Gastroesophageal sphincter (tissue), 3 donors: ENCODE data around the gene SPAG16.

ENCODE experiments used
- POLR2A ChIP-seq, 2 donors: fragments of 450-650 bp; IDR thresholded peaks; one replicate each; pipeline ENCODE4 v1.6.1; 2017; ENCODE audit warnings: antibody characterized with exemption in 2 of 2, mild to moderate bottlenecking in 2 of 2, moderate library complexity in 1 of 2
- TF ChIP-seq, protein P1 (sequence below), 4 experiments: fragments of 200-600 bp in 2 of 4; fragments of 450-650 bp in 2 of 4; sonication (generic) in 1 of 4; IDR thresholded peaks; one replicate each; pipeline ENCODE4 v1.5.1; 2017 to 2019; ENCODE audit warnings: antibody characterized with exemption in 4 of 4, mild to moderate bottlenecking in 2 of 4, moderate library complexity in 2 of 4

DNA sequence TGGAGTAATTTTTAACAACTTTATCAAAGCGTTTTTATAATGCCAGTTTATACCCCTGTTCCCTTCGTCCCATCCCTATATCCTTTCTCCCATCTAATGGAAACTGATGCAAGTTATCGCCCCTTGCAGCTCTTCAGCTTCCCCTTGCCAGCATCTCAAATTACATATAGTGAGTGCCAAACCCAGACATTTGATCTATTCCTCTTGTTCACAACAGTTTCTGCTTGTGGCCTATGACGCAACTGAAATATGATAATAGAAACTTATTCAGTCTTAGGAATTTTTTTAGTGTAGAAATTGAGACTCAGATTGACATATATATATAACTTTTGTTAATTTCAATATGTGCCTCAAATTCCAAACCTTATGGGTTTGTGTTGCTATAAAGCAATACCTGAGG lies 564.4 kb downstream of the SPAG16 start:
- TF ChIP-seq, protein P1, sequence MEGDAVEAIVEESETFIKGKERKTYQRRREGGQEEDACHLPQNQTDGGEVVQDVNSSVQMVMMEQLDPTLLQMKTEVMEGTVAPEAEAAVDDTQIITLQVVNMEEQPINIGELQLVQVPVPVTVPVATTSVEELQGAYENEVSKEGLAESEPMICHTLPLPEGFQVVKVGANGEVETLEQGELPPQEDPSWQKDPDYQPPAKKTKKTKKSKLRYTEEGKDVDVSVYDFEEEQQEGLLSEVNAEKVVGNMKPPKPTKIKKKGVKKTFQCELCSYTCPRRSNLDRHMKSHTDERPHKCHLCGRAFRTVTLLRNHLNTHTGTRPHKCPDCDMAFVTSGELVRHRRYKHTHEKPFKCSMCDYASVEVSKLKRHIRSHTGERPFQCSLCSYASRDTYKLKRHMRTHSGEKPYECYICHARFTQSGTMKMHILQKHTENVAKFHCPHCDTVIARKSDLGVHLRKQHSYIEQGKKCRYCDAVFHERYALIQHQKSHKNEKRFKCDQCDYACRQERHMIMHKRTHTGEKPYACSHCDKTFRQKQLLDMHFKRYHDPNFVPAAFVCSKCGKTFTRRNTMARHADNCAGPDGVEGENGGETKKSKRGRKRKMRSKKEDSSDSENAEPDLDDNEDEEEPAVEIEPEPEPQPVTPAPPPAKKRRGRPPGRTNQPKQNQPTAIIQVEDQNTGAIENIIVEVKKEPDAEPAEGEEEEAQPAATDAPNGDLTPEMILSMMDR (IDR thresholded peaks at IDR 0.05), result no peak
- no peak for TF ChIP-seq POLR2A (IDR thresholded peaks at IDR 0.05)
